NCI-H345 (cell line): ENCODE results near the gene PWP1.
"Not testable (repeated sequence)": the region's sequence is repeated elsewhere in the genome, so short reads cannot be mapped to it uniquely, and the experiment has no call there.

Experiments
- DNase-seq: peaks from one replicate; lab custom pipeline; 2025; lab: John Stamatoyannopoulos, UW

Gene PWP1

DNA sequence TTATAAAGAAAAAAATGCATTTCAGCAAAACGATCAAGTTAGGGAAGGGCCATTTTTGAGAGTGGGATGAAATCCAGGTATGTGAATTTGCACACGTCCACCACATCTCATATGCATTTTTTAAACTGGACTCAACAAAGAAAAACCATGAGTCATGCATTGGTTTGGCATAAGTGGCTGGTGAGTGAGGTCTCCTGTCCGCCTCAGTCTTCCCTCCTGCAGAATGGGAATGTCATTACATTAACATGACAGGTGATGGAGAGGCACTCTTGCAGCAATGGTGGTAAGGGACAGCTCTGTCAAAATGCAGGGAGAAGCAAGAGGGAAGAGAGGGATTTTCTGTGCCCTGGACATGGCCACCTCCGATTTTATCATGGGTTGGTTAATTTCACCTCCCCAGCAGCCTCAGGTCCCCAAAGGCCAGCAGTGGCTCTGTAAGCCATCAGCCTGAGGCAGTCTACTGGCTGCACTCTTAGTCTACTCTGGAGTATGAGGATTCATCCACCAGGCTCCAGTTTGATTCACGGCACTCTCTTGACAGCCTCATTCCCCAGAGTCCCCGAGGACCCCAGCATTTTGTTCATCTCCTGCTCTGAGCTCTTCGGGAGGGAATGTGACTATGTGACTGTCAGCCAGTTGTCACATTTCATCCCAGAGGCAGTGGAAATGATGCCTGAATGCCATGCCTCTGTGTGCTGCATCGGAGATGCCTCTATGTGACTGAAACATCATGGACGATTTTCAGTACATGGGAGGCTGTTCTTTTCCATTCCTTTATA is 17.1 kb upstream of the PWP1 start:
- DNase-seq, result no peak

DNA sequence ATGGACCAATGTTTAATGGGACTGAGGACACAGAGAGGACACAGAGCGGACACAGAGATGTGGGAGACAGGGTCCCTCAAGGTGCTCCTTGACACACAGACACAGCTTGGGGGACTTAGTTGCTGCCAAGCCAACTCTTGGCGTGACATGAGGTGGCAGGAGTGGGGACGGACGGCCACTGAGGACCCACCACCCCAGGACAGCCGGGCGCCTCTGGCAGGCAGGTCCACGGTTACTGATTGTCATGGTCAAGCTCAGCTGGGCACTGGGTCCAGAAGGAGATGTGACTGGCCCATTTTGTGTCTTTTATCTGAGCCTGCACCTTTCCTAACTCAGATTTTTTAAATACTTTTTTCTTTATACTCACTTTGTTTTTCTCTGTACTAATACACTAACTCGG is 15.7 kb upstream of the PWP1 start:
- DNase-seq, result no peak

DNA sequence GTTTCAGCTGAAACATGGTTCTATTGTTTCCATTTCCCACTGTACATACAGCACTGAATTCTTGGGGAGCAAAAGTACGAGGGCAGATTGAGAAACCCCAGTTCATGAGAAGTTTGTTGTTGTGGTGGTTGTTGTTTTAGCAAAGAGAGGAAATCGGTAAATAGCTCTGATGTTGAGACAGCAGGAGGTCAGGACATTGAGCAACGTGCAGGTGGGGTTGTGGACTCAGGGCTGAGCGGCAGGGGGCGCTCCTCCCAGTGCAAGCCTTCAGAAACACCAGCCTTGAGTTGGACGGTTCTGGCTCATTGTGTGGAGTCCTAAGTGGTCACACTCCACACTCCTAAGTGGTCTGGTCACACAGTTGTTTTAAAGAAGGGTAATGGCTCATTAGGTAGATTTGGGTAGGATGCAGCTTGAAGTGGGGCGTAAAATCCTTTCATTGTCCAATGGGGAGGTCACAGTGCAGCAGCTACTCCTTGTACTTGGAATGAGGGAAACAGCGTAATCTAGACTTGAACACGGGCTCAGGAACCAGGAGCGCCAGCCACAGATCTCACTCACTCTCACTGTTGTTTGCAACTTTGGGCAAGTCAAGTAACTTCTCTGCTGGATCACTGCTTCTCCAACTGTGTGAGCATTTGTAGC is 14.5 kb upstream of the PWP1 start:
- peak; percentile 34 for DNase-seq

DNA sequence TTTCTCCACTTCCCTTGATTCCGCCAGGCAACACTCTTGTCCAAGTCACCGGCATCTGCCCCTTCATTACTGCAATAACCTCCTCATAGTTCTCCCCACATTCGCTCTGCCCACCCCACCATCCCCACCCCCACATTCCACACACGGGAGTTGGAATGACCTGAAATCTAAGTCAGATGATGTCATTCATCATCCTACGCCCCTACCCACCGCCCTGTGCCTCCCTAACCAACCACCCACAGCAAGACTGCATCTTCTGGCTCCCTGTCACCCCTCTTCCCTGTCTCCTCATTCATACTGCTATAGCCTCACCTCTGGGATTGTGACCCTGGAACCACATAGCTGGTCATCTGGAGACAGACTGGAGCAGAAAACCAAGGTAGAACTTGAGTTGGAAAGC is 7.9 kb upstream of the PWP1 start:
- no peak for DNase-seq

DNA sequence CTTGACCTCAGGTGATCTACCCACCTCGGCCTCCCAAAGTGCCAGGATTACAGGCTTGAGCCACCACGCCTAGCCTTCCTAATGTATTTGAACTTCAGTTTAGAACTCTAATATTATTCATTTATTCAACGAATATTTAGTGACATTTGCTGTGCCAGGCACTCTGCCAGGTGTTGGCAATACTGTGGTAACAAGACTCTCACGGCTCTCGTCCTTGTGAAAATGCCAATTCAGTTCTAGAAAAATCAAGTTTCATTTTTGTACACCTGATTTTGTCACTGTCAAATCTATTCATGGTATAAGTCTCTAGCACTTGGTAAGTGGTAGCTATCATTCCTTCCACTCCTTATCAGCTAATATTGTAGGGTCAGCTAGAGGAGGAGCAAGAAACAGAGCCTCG is 6.3 kb upstream of the PWP1 start:
- no peak for DNase-seq

DNA sequence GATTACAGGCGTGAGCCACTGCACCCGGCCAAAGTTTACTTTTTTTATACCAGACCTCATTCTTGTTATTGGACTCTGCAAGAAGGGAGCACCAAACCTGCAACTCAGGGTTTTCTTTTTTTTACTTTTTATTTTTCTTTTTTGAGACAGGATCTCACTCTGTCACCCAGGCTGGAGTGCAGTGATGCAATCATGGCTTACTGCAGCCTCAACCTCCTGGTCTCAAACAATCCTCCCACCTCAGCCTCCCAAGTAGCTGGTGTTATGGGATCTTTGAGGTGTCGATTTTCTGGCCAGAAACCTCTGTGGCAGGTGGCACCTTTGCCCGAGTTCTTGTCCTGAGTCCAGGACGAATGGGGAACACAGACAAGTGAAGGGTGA is 4.2 kb upstream of the PWP1 start:
- DNase-seq, result no peak

DNA sequence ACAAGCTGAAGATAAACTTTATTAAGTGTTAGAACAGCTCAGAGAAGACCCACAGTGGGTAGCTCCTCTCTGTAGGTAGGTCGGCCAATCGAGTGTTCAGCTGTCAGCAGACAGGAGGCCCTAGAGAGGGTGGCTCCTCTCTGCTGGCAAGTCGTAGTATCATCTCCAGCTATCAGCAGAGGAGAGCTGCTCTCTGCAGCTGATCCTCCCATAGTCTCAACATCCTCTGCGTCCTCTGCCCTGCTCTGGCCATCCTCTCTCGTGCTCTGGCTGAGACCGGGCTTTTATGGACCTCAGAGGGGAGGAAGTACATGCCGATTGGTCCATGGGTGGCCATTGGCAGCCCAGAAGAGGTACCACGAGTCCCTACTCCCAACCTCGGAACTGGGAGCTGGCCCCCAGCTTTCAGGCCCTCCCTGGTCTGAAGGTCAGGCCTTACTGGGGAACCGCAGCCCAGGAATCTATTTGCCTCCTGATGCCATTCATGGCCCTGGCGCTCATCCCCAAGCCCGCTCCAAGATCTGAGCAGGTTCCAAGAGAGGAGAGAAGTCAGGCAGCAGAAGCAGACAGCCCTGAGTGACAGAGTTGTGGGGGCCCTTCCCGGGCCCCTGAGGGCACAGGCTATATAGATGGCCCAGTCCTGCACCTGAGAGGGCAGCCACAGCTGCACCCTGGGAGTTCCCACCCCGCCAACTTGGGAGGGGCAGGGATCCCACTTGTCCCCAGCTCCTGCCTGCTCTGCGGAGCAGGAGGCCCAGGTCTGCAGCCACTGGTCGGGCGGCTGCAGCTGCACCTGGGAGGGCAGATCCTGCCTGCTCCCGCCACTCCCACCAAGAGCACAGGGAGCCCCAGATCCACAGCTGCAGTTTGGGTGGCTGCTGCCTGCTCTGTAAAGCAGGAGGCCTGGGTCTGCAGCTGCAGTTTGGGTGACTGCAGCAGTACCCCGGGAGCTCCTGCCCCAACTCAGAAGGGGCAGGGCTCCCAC is 3.5 kb upstream of the PWP1 start:
- DNase-seq, result no peak

DNA sequence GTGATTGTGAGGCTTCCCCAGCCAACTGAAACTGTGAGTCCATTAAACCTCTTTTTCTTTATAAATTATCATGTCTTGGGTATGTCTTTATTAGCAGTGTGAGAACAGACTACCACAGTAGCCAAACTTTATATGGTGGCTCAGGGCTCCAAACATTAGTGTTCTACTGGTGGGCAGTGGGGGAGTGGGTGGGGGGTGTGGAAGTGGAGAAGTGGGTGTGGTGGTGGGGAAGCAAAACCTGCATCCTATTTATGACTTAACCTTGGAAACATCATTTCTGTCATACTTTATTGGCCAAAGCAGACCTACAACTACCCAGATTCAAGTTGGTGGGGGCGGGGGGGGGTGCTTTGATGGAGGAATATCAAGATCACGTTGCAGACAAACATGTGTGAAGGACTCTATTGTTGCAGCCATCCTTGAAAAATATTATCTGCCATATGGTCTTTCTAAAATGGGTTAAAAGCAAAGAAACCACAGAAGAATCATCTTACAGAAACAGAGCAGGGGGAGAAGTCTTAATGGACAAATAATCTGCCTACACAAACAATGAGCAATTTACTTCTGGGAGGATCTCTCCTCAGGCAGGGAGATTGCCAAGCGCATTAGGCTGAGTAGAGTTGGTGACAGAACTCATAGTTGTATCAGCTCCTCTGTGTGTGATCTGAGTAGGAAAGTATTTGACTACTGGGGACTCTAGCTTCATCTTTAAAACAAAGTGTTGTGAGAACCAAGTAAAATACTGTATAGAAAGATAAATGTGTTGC is 1.4 kb upstream of the PWP1 start:
- no peak for DNase-seq

DNA sequence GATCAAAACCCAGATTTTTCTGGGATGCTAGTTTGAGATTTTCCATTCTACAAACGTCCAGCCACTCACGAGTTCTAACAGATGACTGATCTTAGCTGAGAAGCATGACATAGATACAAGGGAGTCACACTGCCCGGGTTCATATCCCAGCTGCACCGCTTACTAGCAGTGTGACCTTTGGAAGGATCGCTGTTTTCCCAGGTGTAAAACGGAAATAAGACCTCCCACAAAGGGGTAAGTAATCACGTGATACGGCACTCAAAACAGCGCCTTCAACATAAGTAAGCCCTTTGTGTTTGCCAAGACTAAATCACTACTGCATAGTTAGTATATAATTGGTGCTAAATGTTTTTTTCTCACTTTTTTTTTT is 624 bp upstream of the PWP1 start:
- peak; percentile 40 for DNase-seq

DNA sequence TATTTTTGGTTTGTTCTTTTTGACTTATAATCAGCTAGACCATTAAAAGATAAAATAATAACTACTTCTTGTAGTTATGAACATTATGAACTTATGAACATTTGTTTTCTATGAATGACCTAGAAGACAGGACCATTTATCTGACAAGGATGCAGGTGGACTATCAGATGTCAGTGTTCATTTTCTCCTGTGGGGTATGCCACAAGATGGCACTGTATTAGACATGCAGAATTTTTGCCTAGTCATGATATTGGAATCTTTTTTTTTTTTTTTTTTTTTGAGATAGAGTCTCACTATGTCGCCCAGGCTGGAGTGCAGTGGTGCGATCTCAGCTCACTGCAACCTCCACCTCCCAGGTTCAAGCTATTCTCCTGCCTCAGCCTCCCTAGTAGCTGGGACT is 10.2 kb downstream of the PWP1 start:
- DNase-seq, result not testable (repeated sequence)

DNA sequence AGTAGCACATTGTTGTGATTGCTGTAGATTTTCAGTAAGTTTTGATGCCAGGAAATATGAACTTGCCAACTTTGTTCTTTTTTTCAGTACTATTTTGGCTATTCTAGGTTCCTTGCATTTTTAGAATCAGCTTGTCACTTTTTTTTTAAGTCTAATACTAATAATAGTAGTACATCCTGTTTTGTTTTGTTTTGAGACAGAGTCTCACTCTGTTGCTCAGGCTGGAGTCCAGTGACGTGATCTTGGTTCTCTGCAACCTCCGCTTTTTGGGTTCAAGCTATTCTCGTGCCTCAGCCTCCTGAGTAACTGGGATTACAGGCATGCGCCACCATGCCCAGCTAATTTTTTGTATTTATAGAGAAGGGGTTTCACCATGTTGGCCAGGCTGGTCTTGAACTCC is 16.5 kb downstream of the PWP1 start:
- no peak for DNase-seq

DNA sequence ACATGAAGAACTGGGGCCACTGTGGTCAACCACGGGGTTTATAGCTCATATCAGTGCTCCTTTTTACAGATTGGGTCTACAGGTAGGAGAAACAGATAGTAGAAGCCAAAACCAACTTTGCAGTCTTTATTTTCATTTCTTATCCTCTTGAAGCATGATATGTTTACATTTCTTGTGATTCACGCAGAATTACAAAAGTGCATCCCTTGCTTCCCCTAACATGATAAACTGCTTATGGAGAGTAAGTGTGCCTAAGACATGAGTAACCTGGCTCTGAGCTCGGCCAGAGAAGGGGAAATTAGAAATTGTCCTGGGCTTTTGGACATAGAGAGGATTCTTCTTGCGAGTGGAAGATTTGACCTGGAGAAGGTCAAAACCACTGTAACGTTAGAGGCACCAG is 18.4 kb downstream of the PWP1 start:
- DNase-seq, result no peak

DNA sequence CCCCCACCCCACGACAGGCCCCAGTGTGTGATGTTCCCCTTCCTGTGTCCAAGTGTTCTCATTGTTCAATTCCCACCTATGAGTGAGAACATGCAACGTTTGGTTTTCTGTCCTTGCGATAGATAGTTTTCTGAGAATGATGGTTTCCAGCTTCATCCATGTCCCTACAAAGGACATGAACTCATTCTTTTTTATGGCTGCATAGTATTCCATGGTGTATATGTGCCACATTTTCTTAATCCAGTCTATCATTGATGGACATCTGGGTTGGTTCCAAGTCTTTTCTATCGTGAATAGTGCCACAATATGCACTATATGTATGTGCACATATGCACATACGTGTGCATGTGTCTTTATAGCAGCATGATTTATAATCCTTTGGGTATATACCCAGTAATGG is 19.9 kb downstream of the PWP1 start:
- not testable (repeated sequence) for DNase-seq

DNA sequence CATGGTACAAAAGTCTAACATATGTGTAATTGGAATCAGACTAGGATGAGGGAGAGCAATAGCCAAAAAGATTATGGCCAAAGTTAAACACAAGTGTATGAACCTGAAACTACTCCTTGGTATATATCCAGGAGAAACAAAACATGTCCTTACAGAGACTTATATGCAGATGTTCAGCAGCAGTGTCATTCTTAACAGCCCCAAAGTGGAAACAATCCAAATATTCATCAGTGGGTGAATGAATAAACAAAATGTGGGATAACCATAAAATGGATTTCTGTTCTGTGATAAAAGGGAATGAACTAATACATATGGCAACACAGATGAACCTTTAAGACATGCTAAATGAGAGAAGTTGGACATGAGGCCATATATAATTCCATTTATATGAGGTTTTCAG is 30.2 kb downstream of the PWP1 start:
- DNase-seq, result no peak

DNA sequence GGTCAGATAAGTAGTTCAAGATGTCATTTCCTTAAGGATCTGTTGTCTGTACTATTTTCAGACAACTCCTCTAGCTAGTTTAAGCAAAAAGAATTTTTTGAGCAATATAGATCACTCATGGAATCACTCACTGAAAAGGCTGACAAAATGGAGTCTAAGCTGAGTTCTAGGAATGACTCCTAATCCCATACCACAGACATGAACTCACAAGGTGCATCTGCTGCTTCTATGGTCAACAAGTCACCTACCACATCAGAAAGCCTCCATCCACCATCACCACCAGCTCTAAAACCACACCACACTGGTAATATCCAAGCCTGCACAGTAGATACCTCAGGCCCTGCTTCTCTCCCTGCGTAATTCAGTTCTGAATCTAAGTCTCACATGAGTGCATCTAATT is 33.0 kb downstream of the PWP1 start:
- no peak for DNase-seq

DNA sequence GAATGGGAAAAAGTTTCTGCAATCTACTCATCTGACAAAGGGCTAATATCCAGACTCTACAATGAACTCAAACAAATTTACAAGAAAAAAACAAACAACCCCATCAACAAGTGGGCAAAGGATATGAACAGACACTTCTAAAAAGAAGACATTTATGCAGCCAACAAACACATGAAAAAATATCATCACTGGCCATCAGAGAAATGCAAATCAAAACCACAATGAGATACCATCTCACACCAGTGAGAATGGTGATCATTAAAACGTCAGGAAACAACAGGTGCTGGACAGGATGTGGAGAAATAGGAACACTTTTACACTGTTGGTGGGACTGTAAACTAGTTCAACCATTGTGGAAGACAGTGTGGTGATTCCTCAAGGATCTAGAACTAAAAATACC is 41.7 kb downstream of the PWP1 start:
- not testable (repeated sequence) for DNase-seq

DNA sequence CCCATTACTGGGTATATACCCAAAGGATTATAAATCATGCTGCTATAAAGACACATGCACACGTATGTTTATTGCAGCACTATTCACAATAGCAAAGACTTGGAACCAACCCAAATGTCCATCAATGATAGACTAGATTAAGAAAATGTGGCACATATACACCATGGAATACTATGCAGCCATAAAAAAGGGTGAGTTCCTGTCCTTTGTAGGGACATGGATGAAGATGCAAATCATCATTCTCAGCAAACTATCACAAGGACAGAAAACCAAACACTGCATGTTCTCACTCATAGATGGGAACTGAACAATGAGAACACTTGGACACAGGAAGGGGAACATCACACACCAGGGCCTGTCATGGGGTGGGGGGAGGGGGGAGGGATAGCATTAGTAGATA is 42.1 kb downstream of the PWP1 start:
- not testable (repeated sequence) for DNase-seq

DNA sequence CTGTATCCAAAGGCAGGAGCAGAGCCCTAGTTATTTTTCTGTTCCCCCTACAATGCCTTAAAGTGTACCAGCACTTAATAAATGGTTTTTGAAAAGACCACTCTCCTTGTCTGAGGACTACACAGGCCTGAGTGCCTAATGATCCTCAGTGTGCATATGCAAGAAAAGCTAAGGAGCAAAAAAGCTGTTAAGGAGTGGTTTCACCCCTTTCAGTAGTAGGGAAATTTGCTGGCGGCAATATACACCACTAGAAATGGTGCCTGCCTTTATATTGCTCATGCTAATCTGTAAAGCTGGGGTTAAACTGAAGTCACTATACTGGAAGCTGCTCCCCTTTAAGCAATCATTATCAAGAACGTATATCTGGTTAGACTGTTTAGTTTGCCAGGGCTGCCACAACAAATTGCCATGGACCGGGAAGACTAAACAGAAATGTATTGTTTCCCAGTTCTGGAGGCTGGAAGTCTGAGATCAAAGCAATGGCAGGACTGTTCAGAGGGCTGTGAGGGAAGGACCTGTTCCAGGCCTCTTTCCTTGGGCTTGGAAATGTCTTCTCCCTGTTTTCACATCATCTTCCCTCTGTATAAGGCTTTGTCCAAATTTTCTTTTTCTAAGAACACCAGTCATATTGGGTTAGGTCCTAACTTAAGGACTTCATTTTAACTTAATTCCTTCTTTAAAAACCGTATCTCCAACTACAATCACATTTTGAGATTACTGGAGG is 45.2 kb downstream of the PWP1 start:
- no peak for DNase-seq

DNA sequence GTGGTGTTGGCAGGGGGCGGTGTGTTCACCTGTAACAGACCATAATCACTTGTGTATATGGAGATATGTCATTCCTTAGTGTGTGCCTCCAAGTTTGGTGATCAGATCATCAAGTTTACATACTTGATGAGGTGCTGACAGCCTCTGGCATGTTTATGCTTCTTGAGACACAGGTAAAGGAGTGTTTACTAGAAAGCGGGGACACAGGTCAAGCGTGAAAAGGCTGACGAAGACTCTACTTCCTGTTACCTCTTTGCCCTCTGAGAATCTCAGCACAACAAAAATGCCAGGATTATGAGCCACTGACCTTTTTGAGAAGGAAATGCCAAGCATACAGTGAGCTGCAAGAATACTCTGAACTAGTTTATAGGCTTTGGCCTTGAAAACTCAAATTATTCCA is 45.8 kb downstream of the PWP1 start:
- DNase-seq, result no peak

DNA sequence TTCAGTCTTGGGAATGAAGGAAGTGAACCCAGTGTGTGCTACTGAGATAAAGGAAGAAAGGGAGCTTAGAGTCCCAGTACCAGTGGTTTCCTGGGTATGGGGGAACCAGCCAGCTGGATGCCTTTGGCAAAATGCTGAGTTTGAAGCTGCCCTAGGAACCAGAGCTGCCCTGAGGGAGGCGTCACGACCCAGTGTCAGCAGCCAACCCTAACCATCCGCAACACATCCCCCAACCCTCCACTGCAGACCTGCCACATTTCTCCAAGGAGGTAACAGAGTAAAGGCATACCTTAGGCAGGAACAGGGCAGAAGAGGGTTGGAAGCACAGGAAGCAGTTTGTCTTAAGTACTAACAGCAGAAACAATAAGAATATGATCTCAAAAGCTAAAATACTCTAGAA is 46.8 kb downstream of the PWP1 start:
- no peak for DNase-seq

DNA sequence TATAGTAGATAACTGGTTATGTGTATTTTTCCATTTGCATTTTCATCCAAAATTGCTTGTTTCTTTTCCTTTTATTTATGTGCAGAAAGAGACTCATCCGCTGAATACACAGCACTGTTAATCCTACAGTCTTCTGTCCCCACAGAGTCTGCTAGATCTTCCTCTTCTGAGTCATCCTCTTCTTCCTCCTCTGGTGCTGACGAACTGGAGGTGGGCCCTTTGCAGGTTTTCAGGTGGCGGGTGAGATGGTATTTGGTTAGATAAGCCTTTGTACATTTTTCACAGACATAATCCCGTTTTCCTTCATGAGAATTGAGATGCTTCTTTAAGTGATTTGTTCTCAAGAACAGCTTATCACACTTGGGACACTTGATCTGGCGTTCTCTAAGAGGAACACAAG is 48.5 kb downstream of the PWP1 start:
- DNase-seq, result no peak
